EL (cell line): ENCODE results near the gene ASAP3.
A peak's percentile ranks its signal among the peaks of the same experiment; 100 is the strongest.

Experiments used
- DNase-seq: peaks from one replicate; pipeline ENCODE4 v3.0.0-alpha.2; 2016

The ASAP3 gene

DNA sequence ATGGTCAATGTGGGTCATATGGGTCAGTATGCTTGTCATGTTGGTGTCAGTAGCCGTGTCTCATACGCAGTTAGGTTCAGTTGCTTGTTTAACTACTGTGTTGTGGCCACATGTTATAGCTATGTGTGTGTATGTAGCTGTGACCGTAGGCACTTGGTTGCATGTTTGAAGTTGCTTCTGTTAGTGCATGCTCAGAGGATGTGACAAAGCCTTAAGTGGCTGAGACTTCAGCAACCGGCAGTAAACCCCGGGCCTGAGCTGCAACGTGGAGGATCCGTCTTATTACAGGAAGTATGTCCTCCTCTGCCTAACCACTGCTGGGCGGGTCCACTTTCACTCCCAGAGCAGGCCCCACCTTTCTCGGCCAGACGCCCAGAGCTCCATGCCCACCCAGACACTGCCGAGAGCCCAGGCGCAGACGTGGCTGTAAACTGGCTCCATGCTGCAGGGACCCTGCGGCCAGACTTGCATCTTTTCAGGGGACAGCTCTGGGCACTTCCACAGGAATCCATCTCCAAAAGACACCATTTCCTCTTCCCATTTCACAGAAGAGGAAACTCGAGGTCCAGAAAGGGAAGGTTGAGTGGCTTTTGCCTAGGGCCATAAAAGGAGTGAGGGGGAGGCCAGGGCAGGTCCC lies 61.6 kb downstream of the ASAP3 start:
- peak; percentile 80 for DNase-seq

DNA sequence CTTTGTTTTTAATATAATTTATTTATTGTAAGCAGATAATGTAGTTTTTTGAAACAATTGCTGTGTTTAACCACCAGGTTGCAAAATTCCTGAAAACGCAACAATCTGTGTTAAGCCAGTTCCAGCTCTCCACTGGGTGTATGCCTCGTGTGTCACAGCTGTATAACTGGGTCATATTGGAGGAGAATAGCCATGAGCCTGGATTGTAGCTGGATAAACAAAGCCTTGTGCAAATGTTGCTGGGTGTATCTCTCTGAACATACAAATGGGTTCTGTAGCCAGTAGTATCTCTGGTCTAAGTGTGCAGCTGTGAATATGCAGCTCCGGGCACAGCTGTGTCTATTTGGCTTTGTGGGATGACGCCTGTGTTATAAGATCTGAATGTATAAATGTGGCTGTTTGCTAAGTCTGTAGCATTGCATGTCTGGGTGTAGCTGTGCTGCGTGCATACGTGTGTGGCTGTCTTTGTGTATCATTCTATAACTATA lies 62.2 kb downstream of the ASAP3 start:
- DNase-seq: peak; percentile 20

DNA sequence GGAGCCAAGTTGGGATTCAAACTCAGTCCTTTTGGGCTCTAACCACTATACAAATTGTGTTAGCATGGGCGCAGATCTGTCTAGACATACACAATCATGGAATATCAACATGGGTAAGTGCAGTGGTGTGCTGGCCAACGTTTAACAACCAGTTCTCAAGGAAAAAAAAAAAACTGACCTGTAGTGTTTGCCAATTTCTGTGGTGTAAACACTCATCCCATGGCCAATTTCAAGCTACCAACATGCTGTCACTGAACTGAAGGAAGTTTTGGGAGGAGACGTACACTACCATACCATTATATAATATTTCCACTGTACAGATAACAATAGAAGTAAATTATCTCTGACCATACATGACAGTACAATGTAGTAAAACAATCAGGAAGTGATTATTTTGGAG lies 62.6 kb downstream of the ASAP3 start:
- DNase-seq: no peak

DNA sequence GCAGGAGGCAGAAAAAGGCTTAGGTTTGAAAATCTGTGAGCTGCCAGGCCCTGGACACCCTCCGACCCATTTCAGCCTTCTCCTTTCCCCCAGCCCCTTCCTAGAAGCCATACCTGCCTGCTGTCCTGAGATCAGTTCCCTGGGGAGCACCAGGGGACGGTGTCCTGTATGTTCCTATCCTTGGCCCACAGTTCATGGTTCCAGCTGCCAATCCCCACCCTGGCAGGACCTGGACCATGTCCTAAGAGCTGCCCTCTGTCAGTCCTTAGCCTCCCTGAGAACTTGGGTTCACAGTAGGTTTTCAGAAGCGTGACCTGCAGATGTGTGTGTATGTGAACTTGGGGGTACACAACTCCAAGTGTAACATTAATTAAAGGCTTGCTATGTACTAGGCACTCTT lies 63.2 kb downstream of the ASAP3 start:
- DNase-seq: no peak

DNA sequence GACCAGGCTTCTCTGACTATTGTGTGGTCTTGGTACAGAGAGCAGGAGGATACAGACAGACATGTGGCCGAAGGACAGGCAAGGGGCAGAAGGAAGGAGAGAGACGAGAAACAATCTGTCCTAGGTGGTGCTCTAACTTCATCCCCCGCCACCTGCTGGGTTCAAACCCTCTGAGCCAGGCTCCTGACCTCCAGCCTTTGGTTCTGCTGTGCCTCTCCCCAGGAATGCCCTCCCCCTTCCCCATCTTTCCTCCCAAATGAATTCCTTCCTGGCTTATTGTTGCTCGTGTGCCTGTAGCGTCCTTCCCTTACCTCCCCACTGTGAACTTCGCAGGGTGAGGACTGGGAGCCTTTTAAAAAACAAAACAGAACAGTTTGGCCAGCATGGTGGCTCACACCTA lies 64.8 kb downstream of the ASAP3 start:
- DNase-seq: no peak

DNA sequence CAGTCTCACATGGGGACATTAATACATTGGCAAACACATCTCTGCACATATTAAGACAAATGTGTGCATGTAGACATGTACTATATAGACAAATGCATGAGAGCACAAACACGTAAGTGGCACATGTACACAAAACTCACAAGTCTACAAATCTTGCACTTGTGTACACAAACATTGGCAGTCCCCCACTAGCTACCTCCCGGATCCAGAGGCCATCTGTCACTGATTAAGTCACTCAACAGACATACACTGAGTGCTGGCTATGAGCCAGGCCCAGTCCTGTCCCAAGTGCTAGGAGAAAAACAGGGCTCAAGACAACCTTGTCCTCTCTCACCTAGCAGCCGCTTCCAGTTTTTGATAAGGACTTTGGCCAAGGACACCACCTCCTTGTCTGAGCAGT lies 66.4 kb downstream of the ASAP3 start:
- no peak for DNase-seq

DNA sequence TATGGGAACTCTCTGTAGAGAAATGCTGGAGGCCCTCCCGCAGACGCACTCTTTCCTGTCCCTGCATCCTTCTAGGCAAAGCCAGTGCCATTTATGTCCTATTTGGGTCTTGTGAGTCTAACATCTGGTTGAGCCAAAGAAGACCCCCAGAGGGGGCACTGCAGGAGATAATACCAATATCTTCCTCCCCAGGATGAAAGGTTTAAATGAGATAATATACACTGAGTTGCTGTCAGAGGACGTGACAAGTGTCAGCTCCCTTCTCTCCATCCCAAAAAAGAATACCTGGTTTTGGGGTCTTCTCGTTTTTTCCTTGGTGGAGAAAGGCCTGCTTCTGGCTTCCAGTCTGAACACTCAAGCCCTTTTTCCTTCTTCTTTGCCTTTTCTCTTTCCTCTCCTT lies 67.0 kb downstream of the ASAP3 start:
- DNase-seq: no peak

DNA sequence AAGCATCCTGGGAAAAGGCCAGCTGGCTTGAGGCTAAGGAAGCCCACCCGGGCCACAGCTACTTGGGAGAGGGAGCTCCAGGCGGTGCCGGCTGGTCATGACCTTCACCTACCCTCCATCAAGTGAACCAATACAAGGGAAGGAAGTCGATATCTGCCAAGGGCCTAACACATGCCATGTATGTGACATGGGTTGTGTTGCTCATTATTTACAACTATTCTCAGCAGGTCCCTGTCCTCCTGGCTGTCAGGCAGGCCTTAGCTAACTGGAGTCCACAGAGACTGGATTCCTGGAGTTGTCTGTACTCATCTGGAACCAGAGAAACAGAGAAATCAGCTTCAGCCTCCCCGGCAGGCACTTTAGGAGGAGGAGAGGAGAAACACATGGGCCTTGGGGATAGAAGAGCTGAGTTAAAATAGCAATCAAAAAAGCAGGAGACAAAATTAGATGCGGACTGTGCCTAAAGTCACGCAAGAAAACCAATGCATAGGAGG lies 75.1 kb downstream of the ASAP3 start:
- DNase-seq: no peak

DNA sequence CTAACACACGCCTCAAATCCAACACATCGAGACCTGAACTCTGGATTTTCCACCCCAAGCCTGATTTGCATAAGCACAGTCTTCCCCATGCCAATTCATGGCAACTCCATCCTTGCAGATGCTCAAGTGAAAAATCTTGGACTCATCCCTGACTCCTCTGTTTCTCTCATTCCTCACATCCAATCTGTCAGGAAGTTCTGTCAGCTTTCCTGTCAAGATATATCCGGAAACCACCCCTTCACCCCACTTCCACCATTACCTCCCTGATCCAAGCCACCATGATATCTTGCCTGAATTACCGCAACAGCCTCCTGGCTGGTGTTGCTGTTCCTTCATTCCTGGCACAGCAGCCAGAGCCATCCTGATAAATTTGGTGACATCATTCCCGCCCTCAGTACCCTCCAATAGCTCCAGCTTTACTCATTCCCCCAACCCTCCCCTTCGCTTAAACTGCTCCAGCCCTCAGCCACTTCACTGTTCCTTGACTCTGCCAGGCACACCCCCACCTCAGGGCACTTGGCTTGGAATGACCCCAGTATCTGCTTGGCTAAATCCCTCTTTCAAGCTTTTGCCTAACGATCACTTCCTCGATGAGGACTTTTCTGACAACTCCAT lies 76.9 kb downstream of the ASAP3 start:
- DNase-seq: peak; percentile 28

DNA sequence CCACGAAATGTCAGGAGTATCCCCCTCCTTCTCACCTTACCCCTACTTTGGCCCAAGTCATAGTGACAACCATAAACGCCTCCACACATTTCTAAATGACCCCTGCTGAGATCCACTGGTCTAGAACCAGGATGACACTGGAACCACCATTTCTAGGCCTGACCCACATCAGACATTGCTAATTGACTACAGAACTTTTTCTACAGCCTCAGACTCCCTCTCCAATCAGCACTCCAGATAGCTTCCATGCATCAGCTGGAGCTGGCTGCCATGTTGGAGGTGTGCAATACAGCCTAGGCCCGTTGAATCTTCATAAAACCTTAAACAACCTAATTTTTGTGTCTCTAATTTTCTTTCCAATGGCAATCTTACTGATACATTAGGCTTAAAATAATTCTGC lies 78.0 kb downstream of the ASAP3 start:
- DNase-seq: no peak

DNA sequence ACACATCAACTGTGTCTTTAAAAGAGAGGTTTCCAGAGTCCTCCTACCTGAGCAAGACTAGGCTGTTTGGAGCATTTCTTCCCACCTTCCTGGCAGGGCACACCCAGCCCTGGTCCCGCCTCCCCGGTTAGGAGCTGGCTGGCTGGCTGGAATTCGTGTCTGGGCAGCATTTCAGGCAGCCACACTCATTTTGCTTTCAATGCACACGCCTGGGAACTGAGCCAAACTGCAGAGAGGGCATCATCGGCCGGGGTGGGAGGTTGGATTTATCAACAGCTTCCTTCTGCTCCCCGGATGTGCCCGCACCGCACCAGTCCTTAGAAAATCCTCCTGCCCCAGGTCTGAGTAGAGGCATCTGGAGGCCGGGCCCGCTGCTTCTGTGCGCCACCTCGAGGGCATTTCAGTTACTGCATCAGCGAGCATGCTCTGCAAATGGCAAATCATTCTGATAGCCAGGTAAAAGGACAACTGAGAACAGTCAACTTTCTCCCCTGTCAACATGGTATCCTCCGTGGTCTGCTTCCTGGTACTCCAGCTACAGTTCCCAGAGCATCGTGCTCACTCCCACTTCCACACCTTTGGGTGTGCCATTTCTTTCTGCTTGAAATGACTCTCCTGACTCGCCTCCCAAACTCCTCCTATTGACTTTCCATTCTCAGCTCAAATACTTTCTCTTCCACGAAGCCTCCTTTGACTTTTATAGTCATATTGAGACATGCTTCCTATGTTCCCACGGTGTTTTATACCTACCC lies 80.1 kb downstream of the ASAP3 start:
- peak; percentile 98 for DNase-seq

DNA sequence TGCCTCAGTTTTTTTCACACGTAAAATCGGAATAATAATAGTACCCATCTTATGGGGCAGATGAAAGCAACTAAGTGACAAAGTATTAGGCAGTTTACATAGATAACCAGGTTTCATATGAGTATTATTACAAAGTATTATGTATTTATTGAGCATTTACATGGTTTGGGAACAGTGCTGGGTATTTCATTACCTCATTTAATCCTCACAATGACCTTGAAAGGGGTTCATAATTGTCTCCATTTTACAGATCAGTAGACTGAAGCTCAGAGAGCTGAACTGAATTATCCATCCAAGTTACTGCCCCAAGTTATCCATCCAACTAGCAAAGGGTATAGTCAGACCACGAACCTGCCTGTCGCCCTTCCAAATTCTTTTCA lies 80.6 kb downstream of the ASAP3 start:
- DNase-seq: no peak

DNA sequence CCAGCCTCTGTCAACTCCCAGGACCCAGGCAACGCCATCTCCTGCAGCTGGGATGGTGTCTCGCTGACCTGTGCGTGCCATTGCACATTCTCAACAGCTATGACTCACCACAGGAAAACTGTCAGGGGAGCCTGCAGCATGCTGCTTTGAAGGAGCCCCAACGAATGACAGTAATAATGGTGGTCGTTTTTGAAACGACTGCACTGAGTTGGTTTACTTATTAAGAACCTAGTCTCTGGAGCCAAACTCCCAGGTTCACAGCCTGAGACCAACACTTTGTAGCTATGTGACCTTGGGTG lies 81.0 kb downstream of the ASAP3 start:
- peak; percentile 90 for DNase-seq

DNA sequence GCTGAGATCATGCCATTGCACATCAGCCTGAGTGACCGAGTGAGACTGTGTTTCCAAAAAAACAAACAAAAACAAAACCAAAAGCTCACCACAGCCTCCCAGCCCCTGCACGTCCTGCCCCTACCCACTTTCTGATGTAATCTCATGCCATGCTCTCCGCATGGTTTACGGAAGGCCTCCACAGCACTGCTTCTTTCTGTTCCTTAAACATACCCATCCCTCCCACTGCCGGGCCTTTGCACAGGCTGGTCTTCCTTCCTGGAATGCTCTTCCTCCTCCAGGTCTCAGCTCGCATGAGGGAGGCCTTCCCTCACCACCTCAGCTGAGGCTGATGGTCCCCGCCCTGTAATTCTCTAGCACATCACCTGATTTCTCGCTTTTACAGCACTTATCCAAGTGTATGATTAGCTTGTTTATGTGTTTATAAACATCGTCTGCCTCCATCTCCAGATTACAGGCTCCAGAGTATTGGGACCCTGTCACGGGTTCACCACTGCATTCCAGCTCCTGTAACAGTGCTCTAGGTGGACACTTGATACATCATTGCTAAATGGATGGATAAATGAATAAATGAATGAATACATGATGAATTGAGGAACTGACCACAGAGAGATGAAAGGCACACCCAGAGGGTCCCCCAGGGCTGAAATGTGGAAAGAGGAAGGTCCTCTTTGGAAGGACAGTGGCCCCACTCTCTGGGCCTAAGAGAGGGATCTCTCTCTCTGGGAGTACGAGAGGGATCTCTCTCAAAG lies 81.5 kb downstream of the ASAP3 start:
- no peak for DNase-seq

DNA sequence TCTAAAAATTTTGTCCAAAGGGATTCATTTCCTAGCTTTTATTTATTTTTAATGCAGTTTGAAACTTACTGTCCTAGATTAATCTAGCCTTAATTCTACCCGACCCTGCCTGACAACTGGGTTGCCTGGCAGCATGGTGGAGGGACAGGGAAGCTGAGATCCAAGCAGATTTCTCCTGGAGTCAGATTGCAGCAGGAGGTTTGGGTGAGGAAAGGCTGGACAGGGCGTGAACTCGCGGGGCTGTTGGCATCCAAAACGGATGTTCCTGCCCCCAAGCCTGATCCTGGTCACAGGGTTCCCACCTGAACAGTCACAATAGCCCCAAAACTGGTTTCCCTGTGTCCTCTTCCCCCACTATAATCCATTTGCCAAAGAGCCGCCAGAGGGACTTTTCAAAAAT lies 82.7 kb downstream of the ASAP3 start:
- no peak for DNase-seq

DNA sequence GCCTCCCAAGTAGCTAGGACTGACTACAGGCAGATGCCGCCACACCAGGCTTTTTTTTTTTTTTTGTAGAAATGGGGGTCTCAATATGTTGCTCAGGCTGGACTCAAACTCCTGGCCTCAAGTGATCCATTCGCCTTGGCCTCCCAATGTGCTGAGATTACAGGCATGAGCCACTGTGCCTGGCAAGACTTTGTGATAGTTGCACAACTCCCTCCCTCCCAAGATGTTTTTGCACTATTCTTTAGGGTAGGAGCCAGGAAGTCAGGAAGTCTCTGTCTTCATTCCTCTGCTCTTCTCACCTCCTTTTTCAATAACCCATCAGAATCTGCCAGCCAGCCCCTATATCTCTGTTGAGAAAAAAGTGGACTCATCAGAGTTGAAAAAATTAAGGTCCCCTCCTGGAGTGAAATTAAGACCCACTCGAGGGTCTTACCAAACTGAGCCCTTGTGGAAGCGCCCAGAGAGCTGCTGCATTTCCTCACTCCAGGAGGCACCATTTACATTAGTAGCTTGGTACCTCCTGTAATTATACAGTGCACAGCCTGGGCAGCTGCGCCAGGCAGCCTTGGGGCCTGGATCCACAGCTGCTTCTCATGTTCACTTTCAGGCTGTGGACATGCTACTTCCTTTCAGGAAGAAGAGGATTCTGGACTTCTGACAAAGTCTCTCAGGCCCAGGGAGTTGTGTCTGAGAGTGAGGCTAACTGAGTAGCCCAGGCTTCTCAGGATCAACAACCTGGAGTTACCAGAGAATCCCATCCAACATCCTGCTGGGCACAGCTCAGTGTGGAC lies 83.5 kb downstream of the ASAP3 start:
- no peak for DNase-seq

DNA sequence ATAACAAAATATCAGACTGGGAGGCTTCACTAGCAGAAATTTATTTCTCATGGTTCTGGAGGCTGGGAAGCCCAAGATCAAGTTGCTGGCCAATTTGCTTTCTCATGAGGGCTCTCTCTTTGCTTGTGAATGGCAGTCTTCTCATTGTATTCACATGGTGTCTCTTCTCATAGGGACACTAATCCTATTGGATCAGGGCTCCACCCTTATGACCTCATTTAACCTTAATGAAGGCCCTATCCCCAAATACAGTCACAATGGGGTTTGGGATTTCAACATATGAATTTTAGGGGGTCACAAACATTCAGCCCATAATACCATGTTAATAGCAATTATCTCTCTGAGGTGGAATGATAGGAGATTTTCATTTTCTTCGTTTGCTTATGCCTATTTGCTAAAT lies 84.8 kb downstream of the ASAP3 start:
- DNase-seq: no peak

DNA sequence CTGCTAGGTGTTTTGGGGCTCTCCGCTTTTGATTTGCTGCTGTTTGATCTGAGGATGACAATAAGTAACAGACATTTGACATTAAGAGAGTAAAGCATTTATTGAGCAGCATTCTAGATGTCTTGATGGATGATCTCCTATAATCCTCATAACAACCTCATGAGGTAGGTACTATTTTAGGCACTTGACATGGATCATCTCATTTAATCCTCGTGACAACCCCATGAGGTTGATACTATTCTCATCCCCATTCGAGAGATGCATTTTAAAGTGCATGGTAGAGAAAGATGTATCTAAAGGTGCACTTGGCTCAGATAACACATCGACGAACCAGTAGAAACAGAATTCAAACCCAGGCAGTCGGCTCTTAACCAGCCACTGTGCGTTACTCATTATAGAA lies 86.1 kb downstream of the ASAP3 start:
- no peak for DNase-seq

DNA sequence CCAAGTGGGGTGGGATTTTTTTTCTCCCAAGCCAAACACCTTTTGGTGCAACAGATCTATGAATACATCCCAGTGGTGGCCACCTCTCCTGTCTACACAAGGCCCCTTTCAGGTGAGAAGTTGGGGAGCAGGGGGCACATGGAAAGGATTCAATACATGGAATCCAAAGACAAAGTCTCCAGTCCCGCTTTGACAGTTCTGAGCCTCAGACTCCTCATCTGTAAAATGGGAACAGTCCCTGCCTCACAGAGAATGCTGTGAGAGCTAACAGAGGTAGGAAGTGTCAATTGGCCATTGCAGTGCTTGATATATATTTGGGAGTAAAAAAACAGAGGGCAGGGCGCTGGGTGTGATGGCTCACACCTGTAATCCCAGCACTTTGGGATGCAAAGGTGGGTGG lies 87.6 kb downstream of the ASAP3 start:
- no peak for DNase-seq

DNA sequence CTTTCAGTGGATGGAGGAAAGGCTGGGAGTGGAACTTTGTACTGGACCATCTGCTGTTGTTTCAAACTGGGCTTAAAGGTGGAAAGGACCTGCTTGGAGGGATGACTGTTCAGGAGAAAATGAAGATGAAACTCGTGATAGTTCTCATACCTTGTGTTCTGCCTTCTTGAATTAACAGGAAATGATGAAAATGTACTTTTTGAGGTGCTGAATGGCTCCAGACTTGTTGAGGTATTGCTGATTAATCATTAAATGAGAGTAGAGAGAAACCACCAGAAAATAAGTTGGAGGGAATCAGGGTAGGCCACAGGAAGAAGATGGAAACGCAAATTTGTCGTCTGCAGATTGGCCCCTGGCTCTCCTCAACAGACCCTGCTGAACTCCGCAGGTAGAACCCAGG lies 88.1 kb downstream of the ASAP3 start:
- no peak for DNase-seq

DNA sequence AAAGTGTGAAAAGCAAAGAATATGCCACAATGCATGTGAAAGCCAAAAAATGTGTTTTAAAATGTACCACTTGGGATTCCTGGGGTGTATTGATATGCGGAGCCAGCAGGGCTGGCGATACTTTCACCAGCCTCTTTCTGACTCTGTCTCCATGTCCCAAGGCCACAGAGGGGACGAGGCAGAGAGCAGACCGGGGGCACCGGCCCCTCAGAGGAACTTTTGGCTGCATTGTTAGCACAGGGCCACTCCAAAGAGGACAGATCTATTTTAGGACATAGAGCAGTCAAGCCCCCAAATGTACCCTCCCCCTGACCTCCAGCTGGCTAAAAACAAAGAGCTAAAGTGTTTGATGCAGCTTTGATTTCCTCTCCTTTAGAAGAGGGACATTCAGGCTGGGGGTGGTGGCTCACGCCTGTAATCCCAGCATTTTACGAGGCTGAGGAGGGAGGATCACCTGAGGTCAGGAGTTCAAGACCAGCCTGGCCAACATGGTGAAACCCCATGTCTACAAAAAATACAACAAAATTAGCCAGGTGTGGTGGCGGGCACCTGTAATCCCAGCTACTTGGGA lies 88.7 kb downstream of the ASAP3 start:
- DNase-seq: no peak

DNA sequence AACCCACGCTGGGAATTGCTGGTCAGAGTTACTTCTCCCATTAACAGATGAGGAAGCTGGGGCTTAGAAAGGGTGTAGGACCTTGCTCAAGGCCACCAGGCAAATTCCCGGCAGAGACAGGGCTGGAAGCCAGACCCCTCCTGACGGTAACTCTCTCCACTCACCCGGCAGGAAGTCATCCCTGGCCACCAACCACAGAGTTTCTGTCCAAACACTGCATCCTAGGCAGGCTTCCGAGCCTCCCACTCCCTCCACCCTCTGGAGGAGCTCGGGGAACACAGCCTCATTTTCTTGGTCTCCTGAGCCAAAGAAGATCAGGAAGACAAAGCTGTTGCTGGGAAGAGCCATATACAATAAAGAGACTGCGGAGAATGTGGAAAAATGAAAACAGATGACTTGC lies 89.3 kb downstream of the ASAP3 start:
- DNase-seq: peak; percentile 72
